Peyer's patch (tissue), 4 donors: ENCODE measurements around the gene BICD2.

ENCODE experiments used
- POLR2A ChIP-seq, 2 donors: fragments of 450-650 bp; IDR thresholded peaks; one replicate each; pipeline ENCODE4 v1.5.1; 2017; ENCODE audit warnings: antibody characterized with exemption in 2 of 2, mild to moderate bottlenecking in 2 of 2, moderate library complexity in 2 of 2
- TF ChIP-seq, protein P1 (sequence below), 6 experiments: fragments of 450-650 bp in 4 of 6; fragments of 200-600 bp in 2 of 6; sonication (generic) in 1 of 6; IDR thresholded peaks; one replicate each; pipeline ENCODE4 v1.5.1; 2017 to 2019; ENCODE audit warnings: antibody characterized with exemption in 6 of 6, mild to moderate bottlenecking in 3 of 6, moderate library complexity in 1 of 6

- TF ChIP-seq POLR2A (IDR thresholded peaks at IDR 0.05) = no peak
- TF ChIP-seq, protein P1, sequence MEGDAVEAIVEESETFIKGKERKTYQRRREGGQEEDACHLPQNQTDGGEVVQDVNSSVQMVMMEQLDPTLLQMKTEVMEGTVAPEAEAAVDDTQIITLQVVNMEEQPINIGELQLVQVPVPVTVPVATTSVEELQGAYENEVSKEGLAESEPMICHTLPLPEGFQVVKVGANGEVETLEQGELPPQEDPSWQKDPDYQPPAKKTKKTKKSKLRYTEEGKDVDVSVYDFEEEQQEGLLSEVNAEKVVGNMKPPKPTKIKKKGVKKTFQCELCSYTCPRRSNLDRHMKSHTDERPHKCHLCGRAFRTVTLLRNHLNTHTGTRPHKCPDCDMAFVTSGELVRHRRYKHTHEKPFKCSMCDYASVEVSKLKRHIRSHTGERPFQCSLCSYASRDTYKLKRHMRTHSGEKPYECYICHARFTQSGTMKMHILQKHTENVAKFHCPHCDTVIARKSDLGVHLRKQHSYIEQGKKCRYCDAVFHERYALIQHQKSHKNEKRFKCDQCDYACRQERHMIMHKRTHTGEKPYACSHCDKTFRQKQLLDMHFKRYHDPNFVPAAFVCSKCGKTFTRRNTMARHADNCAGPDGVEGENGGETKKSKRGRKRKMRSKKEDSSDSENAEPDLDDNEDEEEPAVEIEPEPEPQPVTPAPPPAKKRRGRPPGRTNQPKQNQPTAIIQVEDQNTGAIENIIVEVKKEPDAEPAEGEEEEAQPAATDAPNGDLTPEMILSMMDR (IDR thresholded peaks at IDR 0.05) = no peak
These were observed 47.2 kb downstream of the BICD2 start for GRCh38 chr9:92717201-92718085.
